HepG2 (cell line): ENCODE measurements around the gene KMT2B. TPM values are rescaled to one million over a fixed set of nuclear protein-coding genes. Genes with fewer than 3 reads are reported as not detected.
A peak's percentile ranks its signal among the peaks of the same experiment; 100 is the strongest.

Source experiments
- ATAC-seq: fragments of 200-7000 bp; cut with Tn5 transposase; 3 replicates; pipeline ENCODE4 v1.9.1; 2020; ENCODE audit warnings: mild to moderate bottlenecking, moderate library complexity
- BruUV-seq: library from RNA; stranded (reverse); fragments of 400-500 nt; replicated peaks from 2 replicates; lab custom pipeline; 2021; lab: Mats Ljungman, UMichigan
- CTCF ChIA-PET: fragments of 300-600 bp; formaldehyde crosslinking; extraction: SDS; loops from one replicate; lab custom pipeline; 2021; ENCODE audit warnings: low total read pairs, inconsistent platforms, low intra/inter-chr PET ratio; lab: Yijun Ruan, JAX
- POLR2A ChIA-PET: fragments of 350-600 bp; sonication (Branson Sonifier 250); formaldehyde crosslinking; loops from one replicate; lab custom pipeline; 2020; ENCODE audit warnings: antibody characterized with exemption, inconsistent platforms; lab: Yijun Ruan, JAX
- DNase-seq: peaks from one replicate; pipeline ENCODE4 v3.0.0-alpha.2; 2015; ENCODE audit warnings: low spot score
- FAIRE-seq: peaks from 3 replicates; lab custom pipeline; 2011; peaks lifted over from hg19 to GRCh38; lab: Jason Lieb, UNC
- H2AFZ ChIP-seq: one replicate; pipeline ENCODE4 v1.6.1; 2011; ENCODE audit warnings: low read length, inconsistent platforms
- H3K27ac ChIP-seq: fragments of 300-600 bp; 3 replicates; pipeline ENCODE4 v1.8.0; 2011; ENCODE audit warnings: mixed run types, mild to moderate bottlenecking, mixed read lengths, low read length, inconsistent platforms; ENCODE audit not compliant: insufficient read depth; ENCODE audit errors: extremely low read length
- H3K27me3 ChIP-seq, 2 experiments: fragments of 200-600 bp in 1 of 2; 2 replicates in 1 of 2; 3 replicates in 1 of 2; pipeline versions ENCODE4 v1.6.0 to v1.8.0; 2011; ENCODE audit warnings: low read length in 2 of 2, mild to moderate bottlenecking in 2 of 2, moderate library complexity in 2 of 2, inconsistent platforms in 1 of 2; ENCODE audit not compliant: insufficient read depth in 2 of 2, control insufficient read depth in 1 of 2
- H3K36me3 ChIP-seq, 2 experiments: fragments of 200-600 bp in 1 of 2; replicated peaks in 1 of 2; 2 replicates in 1 of 2; 3 replicates in 1 of 2; pipeline versions ENCODE4 v1.5.1 to v1.8.0; 2011; ENCODE audit warnings: low read length in 2 of 2, inconsistent platforms in 1 of 2; ENCODE audit not compliant: insufficient read depth in 2 of 2, control insufficient read depth in 1 of 2
- H3K4me1 ChIP-seq: 2 replicates; pipeline ENCODE4 v1.5.1; 2012; ENCODE audit warnings: low read length, inconsistent platforms; ENCODE audit not compliant: insufficient read depth
- H3K4me2 ChIP-seq: 2 replicates; pipeline ENCODE4 v1.6.0; 2011; ENCODE audit warnings: low read depth, low read length, inconsistent platforms
- H3K4me3 ChIP-seq, 3 experiments: fragments of 200-600 bp in 1 of 3; sonication (generic), shearing (Covaris generic) in 1 of 3; replicated peaks in 1 of 3; 2 replicates each; pipeline ENCODE4 v1.5.1; 2011 to 2016; ENCODE audit warnings: low read length in 3 of 3, inconsistent platforms in 2 of 3, low read depth in 2 of 3, mild to moderate bottlenecking in 2 of 3, control low read depth in 1 of 3, mixed read lengths in 1 of 3; ENCODE audit not compliant: insufficient read depth in 1 of 3
- H3K79me2 ChIP-seq: one replicate; pipeline ENCODE4 v1.6.1; 2011; ENCODE audit warnings: low read length, inconsistent platforms; ENCODE audit not compliant: insufficient read depth
- H3K9ac ChIP-seq: 2 replicates; pipeline ENCODE4 v1.6.0; 2011; ENCODE audit warnings: mild to moderate bottlenecking, low read depth, low read length, inconsistent platforms; ENCODE audit not compliant: insufficient read depth
- H3K9me3 ChIP-seq: 2 replicates; pipeline ENCODE4 v1.5.1; 2012; ENCODE audit warnings: mild to moderate bottlenecking, low read length
- H4K20me1 ChIP-seq: 2 replicates; pipeline ENCODE4 v1.6.0; 2011; ENCODE audit warnings: inconsistent platforms, mild to moderate bottlenecking, low read length, moderate library complexity; ENCODE audit not compliant: insufficient read depth
- AGO2 ChIP-seq: fragments of 200-400 bp; formaldehyde crosslinking; optimal IDR thresholded peaks from 2 replicates; pipeline ENCODE3; 2017; ENCODE audit warnings: mild to moderate bottlenecking, low read depth, low read length, moderate library complexity
- MAFK ChIP-seq, 2 experiments: IDR thresholded peaks in 1 of 2; conservative IDR thresholded peaks in 1 of 2; 2 replicates each; pipeline ENCODE4 v1.6.1; 2011; ENCODE audit warnings: improper control_type of control experiment in 2 of 2, low read length in 2 of 2
- RBFOX2 ChIP-seq: fragments of 200-400 bp; formaldehyde crosslinking; IDR thresholded peaks from 2 replicates; pipeline ENCODE4 v1.6.1; 2017; ENCODE audit warnings: low read depth, mild to moderate bottlenecking, low read length
- STAT6 ChIP-seq: sonication (generic); formaldehyde crosslinking; IDR thresholded peaks from 2 replicates; pipeline ENCODE4 v1.4.0; 2020; ENCODE audit warnings: missing genetic modification reagents, mild to moderate bottlenecking, borderline replicate concordance
- ZNF282 ChIP-seq: fragments of 450-650 bp; IDR thresholded peaks from 2 replicates; pipeline ENCODE4 v1.6.1; 2018; ENCODE audit not compliant: partially characterized antibody
- ZNF329 ChIP-seq: sonication (generic); formaldehyde crosslinking; IDR thresholded peaks from 2 replicates; pipeline ENCODE4 v1.9.0; 2021; ENCODE audit warnings: low read depth, mild to moderate bottlenecking, missing genetic modification reagents
- ZNF782 ChIP-seq: sonication (generic); formaldehyde crosslinking; IDR thresholded peaks from 2 replicates; pipeline ENCODE4 v1.4.0; 2020; ENCODE audit warnings: missing genetic modification reagents, mild to moderate bottlenecking, borderline replicate concordance
- WGBS: methylation state at CpG from one replicate; pipeline ENCODE4 v1.1.6; 2017; ENCODE audit warnings: low lambda C conversion rate; 5-methylcytosine and 5-hydroxymethylcytosine counted together
- in situ Hi-C: cut with HindIII; loops from 2 replicates; pipeline ENCODE4 v1.10.0; 2017; ENCODE audit warnings: low pct_unique_long_range_greater_than_20kb; ENCODE audit not compliant: extremely low pct_ligation_motif_present
- intact Hi-C: fragments of 100-400 bp; cut with micrococcal nuclease; formaldehyde crosslinking; loops from one replicate; pipeline ENCODE4 v1.10.0; 2022; ENCODE audit not compliant: unreplicated experiment
- polyA plus RNA-seq, 8 experiments: library from polyadenylated mRNA; depleted of rRNA in 3 of 8; stranded (reverse) in 7 of 8; unstranded in 1 of 8; fragments of >200 nt; fragmentation: Illumina TruSeq in 4 of 8; extraction: Trizol in 4 of 8; gene quantifications; 2 replicates each; pipeline versions ENCODE4 v1.2.1 to v1.2.3, GENCODE V29; 2011 to 2016; ENCODE audit warnings: low read depth in 4 of 8, missing spikeins in 1 of 8, mixed read lengths in 1 of 8; ENCODE audit not compliant: insufficient read depth in 1 of 8
- total RNA-seq, 5 experiments: library from RNA; depleted of rRNA; stranded (reverse); fragments of >200 nt; fragmentation: Illumina TruSeq; extraction: Trizol; gene quantifications; 2 replicates each; pipeline ENCODE4 v1.2.3, GENCODE V29; 2016; ENCODE audit warnings: low read depth in 1 of 5
- TF ChIP-seq, protein P1 (sequence below): sonication (generic); formaldehyde crosslinking; IDR thresholded peaks from 2 replicates; pipeline ENCODE4 v1.9.0; 2022; ENCODE audit warnings: low read depth, missing genetic modification reagents

Gene KMT2B
- total and polyA plus RNA-seq, 2 of the 13 experiments (the other 11 are each of a cell fraction or from before 2014, with no cell fraction given): 6.2 to 16.9 TPM

GRCh38 chr19:35724560-35724959 is 6.8 kb downstream of the KMT2B start:
- no peak overlapping the region for H3K4me3 ChIP-seq
- H4K20me1 ChIP-seq: no peaks in the 10 kb centered on the region
- no peak for FAIRE-seq
- H3K36me3 ChIP-seq: peaks cover 61 to 88% of the 10 kb centered on the region in 2 experiments
- WGBS: 97% methylated on average over 12 of the region's 12 CpGs
- peaks cover 7% of the 10 kb centered on the region for H3K79me2 ChIP-seq
- H3K27ac ChIP-seq: no peak overlapping the region
- no peak overlapping the region for H2AFZ ChIP-seq
- TF ChIP-seq RBFOX2 (0 out of 2 replicates have a peak, but pooled peaks have one; percentile 25), AGO2 (peak; percentile 42), STAT6 (CRISPR knock-in tag) (no peak), ZNF782 (no peak), ZNF282 (no peak), MAFK (conservative IDR thresholded peaks at IDR 0.05 in 1 of 2, IDR thresholded peaks at IDR 0.05 in 1 of 2; ENCODE audit: low read length in 2 of 2) (no peak), ZNF329 (CRISPR knock-in tag) (no peak)
- TF ChIP-seq, protein P1, sequence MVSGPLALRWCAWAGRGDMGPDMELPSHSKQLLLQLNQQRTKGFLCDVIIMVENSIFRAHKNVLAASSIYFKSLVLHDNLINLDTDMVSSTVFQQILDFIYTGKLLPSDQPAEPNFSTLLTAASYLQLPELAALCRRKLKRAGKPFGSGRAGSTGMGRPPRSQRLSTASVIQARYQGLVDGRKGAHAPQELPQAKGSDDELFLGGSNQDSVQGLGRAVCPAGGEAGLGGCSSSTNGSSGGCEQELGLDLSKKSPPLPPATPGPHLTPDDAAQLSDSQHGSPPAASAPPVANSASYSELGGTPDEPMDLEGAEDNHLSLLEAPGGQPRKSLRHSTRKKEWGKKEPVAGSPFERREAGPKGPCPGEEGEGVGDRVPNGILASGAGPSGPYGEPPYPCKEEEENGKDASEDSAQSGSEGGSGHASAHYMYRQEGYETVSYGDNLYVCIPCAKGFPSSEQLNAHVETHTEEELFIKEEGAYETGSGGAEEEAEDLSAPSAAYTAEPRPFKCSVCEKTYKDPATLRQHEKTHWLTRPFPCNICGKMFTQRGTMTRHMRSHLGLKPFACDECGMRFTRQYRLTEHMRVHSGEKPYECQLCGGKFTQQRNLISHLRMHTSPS (CRISPR knock-in tag): no peak
- no peak for ATAC-seq
- H3K9me3 ChIP-seq: no peaks in the 10 kb centered on the region
- ChIA-PET CTCF (no interaction called here), POLR2A (interaction anchor here (1.6 kb wide), 1 partner anchor 16 kb away, joined by 5 read pairs; no protein-coding TSS in a partner anchor)
- DNase-seq: no peak
- BruUV-seq: no TSS peak
- no peaks in the 10 kb centered on the region for H3K27me3 ChIP-seq
- H3K9ac ChIP-seq: no peak overlapping the region
- no peak overlapping the region for H3K4me2 ChIP-seq
- in situ Hi-C loops (no loop called here), intact Hi-C loops (no loop called here)
- H3K4me1 ChIP-seq: peaks cover 8% of the 10 kb centered on the region
